ENCODE measurements around the gene SMIM20.

The SMIM20 gene

DNA sequence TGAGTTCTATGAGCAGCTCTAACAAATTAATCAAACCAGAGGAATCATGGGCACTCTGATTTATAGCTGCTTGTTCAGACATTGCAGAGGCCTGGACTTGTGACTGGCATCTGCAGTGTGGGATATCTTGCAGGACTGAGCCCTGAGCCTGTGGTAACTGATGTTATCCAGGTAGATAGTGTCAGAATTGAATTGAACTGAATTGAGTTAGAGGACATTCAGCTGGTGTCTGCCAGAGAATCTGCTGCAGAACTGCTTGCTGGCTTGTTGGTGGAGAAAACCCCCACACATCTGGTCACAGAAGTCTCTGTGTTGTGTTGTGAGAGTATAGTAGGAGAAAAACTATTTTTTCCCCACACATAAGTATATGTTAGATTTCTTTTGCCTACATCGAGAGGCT lies 42.2 kb downstream of the SMIM20 start:
- Histone ChIP-seq H3K9ac (ENCODE audit: low read length) (no peak overlapping the region), H3K27me3 (ENCODE audit: insufficient read depth, low read length) (no peaks in the 10 kb centered on the region), H3K27ac (ENCODE audit: low read depth, low read length) (no peak overlapping the region), H2BK120ac (ENCODE audit: insufficient read depth, low read length, poor library complexity) (no peak overlapping the region), H4K12ac (ENCODE audit: low read depth, low read length) (no peak overlapping the region), H4K8ac (ENCODE audit: low read depth, low read length) (no peak overlapping the region), H2BK5ac (ENCODE audit: low read depth, low read length, poor library complexity) (no peak overlapping the region), H2AFZ (ENCODE audit: insufficient read depth, low read length, poor library complexity) (no peak overlapping the region), H2BK12ac (ENCODE audit: low read length) (no peak overlapping the region), H2AK5ac (ENCODE audit: low read length) (no peak overlapping the region), H3K79me1 (ENCODE audit: low read length) (no peaks in the 10 kb centered on the region), H3K4me1 (ENCODE audit: control insufficient read depth in 1 of 2, insufficient read depth in 2 of 2, low read length in 2 of 2) (no peaks in the 10 kb centered on the region), H3K18ac (ENCODE audit: low read length) (no peak overlapping the region), H3K36me3 (ENCODE audit: control insufficient read depth in 1 of 2, insufficient read depth in 2 of 2, low read length in 2 of 2) (no peaks in the 10 kb centered on the region), H3K23ac (ENCODE audit: low read length) (no peak overlapping the region), H4K91ac (ENCODE audit: low read depth, low read length) (no peak overlapping the region), H3K4ac (ENCODE audit: low read depth, low read length) (no peak overlapping the region), H3K4me3 (ENCODE audit: low read depth, low read length) (no peak overlapping the region), H3K14ac (ENCODE audit: low read length) (no peak overlapping the region), H3K79me2 (ENCODE audit: control insufficient read depth, insufficient read depth, low read length, poor library complexity) (no peaks in the 10 kb centered on the region), H3K4me2 (ENCODE audit: low read length) (no peak overlapping the region), H3K9me3 (ENCODE audit: insufficient read depth, low read depth, low read length) (no peaks in the 10 kb centered on the region)
- no CpG with 5 or more reads among the region's 1 CpG for WGBS (ENCODE audit: extremely low coverage, insufficient coverage, insufficient read length)
- DNase-seq, result no peak

DNA sequence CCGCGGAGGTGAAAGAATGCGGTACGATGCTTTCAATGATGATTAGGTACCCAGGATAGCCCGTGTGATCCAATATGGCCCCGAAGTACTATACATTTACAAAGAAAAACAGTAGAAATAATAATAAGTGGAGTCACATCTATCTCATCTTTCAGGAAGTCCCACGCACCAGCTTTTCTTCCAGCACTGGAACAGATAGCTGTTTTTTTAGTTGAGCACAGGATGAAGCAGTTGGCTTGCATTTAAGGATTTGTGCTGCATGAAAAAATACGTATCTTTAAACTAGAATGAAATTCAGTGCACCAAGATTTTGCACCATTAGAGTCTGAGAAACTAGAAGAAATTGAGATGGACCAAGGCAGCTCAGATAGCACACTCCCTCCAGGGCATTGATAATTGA lies 44.1 kb downstream of the SMIM20 start:
- Histone ChIP-seq H2AFZ (ENCODE audit: insufficient read depth, low read length, poor library complexity) (no peak overlapping the region), H4K8ac (ENCODE audit: low read depth, low read length) (no peak overlapping the region), H3K79me1 (ENCODE audit: low read length) (no peaks in the 10 kb centered on the region), H3K4me3 (ENCODE audit: low read depth, low read length) (no peak overlapping the region), H2BK120ac (ENCODE audit: insufficient read depth, low read length, poor library complexity) (no peak overlapping the region), H3K27ac (ENCODE audit: low read depth, low read length) (no peak overlapping the region), H3K4ac (ENCODE audit: low read depth, low read length) (no peak overlapping the region), H3K4me2 (ENCODE audit: low read length) (no peak overlapping the region), H2BK12ac (ENCODE audit: low read length) (no peak overlapping the region), H3K18ac (ENCODE audit: low read length) (no peak overlapping the region), H3K27me3 (ENCODE audit: insufficient read depth, low read length) (no peaks in the 10 kb centered on the region), H3K14ac (ENCODE audit: low read length) (no peak overlapping the region), H2BK5ac (ENCODE audit: low read depth, low read length, poor library complexity) (no peak overlapping the region), H4K91ac (ENCODE audit: low read depth, low read length) (no peak overlapping the region), H3K9ac (ENCODE audit: low read length) (no peak overlapping the region), H3K9me3 (ENCODE audit: insufficient read depth, low read depth, low read length) (no peaks in the 10 kb centered on the region), H3K36me3 (ENCODE audit: control insufficient read depth in 1 of 2, insufficient read depth in 2 of 2, low read length in 2 of 2) (no peaks in the 10 kb centered on the region), H4K12ac (ENCODE audit: low read depth, low read length) (no peak overlapping the region), H2AK5ac (ENCODE audit: low read length) (no peak overlapping the region), H3K23ac (ENCODE audit: low read length) (no peak overlapping the region), H3K79me2 (ENCODE audit: control insufficient read depth, insufficient read depth, low read length, poor library complexity) (no peaks in the 10 kb centered on the region), H3K4me1 (ENCODE audit: control insufficient read depth in 1 of 2, insufficient read depth in 2 of 2, low read length in 2 of 2) (no peaks in the 10 kb centered on the region)
- WGBS (ENCODE audit: extremely low coverage, insufficient coverage, insufficient read length), result no CpG with 5 or more reads among the region's 8 CpGs
- no peak for DNase-seq

DNA sequence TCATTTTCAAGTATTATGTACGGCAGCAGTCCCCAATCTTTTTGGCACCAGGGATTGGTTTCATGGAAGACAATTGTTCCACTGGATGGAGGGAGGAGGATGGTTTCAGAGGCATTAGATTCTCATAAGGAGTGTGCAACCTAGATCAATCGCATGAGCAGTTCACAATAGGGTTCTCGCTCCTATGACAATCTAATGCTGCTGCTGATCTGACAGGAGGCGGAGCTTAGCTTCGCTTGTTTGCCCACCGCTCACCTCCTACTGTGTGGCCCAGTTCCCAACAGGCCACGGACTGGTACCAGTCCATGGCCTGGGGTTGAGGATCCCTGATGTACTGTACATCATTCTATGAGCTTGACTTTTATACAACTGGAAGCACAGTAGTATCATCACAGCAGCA lies 48.4 kb downstream of the SMIM20 start:
- no peaks in the 10 kb centered on the region for H3K4me1 ChIP-seq (ENCODE audit: control insufficient read depth in 1 of 2, insufficient read depth in 2 of 2, low read length in 2 of 2)
- H2BK120ac ChIP-seq (ENCODE audit: insufficient read depth, low read length, poor library complexity), result no peak overlapping the region
- H3K23ac ChIP-seq (ENCODE audit: low read length), result no peak overlapping the region
- H4K91ac ChIP-seq (ENCODE audit: low read depth, low read length), result no peak overlapping the region
- no peak overlapping the region for H3K4ac ChIP-seq (ENCODE audit: low read depth, low read length)
- no peak overlapping the region for H3K18ac ChIP-seq (ENCODE audit: low read length)
- H2AK5ac ChIP-seq (ENCODE audit: low read length), result no peak overlapping the region
- H3K14ac ChIP-seq (ENCODE audit: low read length), result no peak overlapping the region
- WGBS (ENCODE audit: extremely low coverage, insufficient coverage, insufficient read length), result no CpG with 5 or more reads among the region's 7 CpGs
- H3K27me3 ChIP-seq (ENCODE audit: insufficient read depth, low read length), result no peaks in the 10 kb centered on the region
- no peaks in the 10 kb centered on the region for H3K9me3 ChIP-seq (ENCODE audit: insufficient read depth, low read depth, low read length)
- no peak overlapping the region for H2BK12ac ChIP-seq (ENCODE audit: low read length)
- H3K27ac ChIP-seq (ENCODE audit: low read depth, low read length), result no peak overlapping the region
- H3K4me2 ChIP-seq (ENCODE audit: low read length), result no peak overlapping the region
- no peaks in the 10 kb centered on the region for H3K36me3 ChIP-seq (ENCODE audit: control insufficient read depth in 1 of 2, insufficient read depth in 2 of 2, low read length in 2 of 2)
- H3K4me3 ChIP-seq (ENCODE audit: low read depth, low read length), result no peak overlapping the region
- DNase-seq, result no peak
- no peak overlapping the region for H4K8ac ChIP-seq (ENCODE audit: low read depth, low read length)
- H2BK5ac ChIP-seq (ENCODE audit: low read depth, low read length, poor library complexity), result no peak overlapping the region
- no peak overlapping the region for H4K12ac ChIP-seq (ENCODE audit: low read depth, low read length)
- no peak overlapping the region for H3K9ac ChIP-seq (ENCODE audit: low read length)
- no peaks in the 10 kb centered on the region for H3K79me1 ChIP-seq (ENCODE audit: low read length)
- no peaks in the 10 kb centered on the region for H3K79me2 ChIP-seq (ENCODE audit: control insufficient read depth, insufficient read depth, low read length, poor library complexity)
- no peak overlapping the region for H2AFZ ChIP-seq (ENCODE audit: insufficient read depth, low read length, poor library complexity)

DNA sequence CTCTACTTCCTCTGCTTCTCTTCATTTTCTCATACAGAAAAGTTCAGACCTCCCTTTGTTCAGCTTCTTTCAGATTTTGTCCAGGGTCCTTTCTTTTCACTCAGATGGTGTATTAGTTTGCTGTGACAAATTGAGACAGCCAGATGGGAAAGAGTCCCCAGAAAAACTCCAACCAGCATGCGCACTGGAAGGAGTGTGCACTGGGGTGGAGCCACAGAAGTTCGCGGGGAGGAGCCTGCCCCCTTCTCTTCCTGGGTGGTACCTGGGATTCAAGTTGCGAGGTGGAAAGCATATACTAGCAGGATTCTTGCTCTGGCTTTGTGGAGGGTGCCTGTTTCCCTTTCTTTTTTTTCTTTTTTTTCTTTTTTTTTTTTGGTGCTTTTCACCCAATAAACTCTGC lies 51.6 kb downstream of the SMIM20 start:
- Histone ChIP-seq H3K23ac (ENCODE audit: low read length) (no peak overlapping the region), H3K9ac (ENCODE audit: low read length) (no peak overlapping the region), H3K36me3 (ENCODE audit: control insufficient read depth in 1 of 2, insufficient read depth in 2 of 2, low read length in 2 of 2) (no peaks in the 10 kb centered on the region), H3K9me3 (ENCODE audit: insufficient read depth, low read depth, low read length) (no peaks in the 10 kb centered on the region), H2BK12ac (ENCODE audit: low read length) (no peak overlapping the region), H4K12ac (ENCODE audit: low read depth, low read length) (no peak overlapping the region), H3K4me3 (ENCODE audit: low read depth, low read length) (no peak overlapping the region), H3K14ac (ENCODE audit: low read length) (no peak overlapping the region), H3K4ac (ENCODE audit: low read depth, low read length) (no peak overlapping the region), H2AK5ac (ENCODE audit: low read length) (no peak overlapping the region), H2BK5ac (ENCODE audit: low read depth, low read length, poor library complexity) (no peak overlapping the region), H3K27ac (ENCODE audit: low read depth, low read length) (no peak overlapping the region), H3K27me3 (ENCODE audit: insufficient read depth, low read length) (no peaks in the 10 kb centered on the region), H3K4me1 (ENCODE audit: control insufficient read depth in 1 of 2, insufficient read depth in 2 of 2, low read length in 2 of 2) (peaks cover 6 to 7% of the 10 kb centered on the region in 2 experiments), H4K91ac (ENCODE audit: low read depth, low read length) (no peak overlapping the region), H3K79me1 (ENCODE audit: low read length) (peaks cover 5% of the 10 kb centered on the region), H3K18ac (ENCODE audit: low read length) (no peak overlapping the region), H2BK120ac (ENCODE audit: insufficient read depth, low read length, poor library complexity) (no peak overlapping the region), H3K4me2 (ENCODE audit: low read length) (no peak overlapping the region), H2AFZ (ENCODE audit: insufficient read depth, low read length, poor library complexity) (no peak overlapping the region), H4K8ac (ENCODE audit: low read depth, low read length) (no peak overlapping the region), H3K79me2 (ENCODE audit: control insufficient read depth, insufficient read depth, low read length, poor library complexity) (no peaks in the 10 kb centered on the region)
- WGBS (ENCODE audit: extremely low coverage, insufficient coverage, insufficient read length), result no CpG with 5 or more reads among the region's 4 CpGs
- DNase-seq, result no peak
